Hepatocyte (in vitro differentiated cells): ENCODE measurements around the gene TSPAN32. TPM values are rescaled to one million over a fixed set of nuclear protein-coding genes. Genes with fewer than 3 reads are reported as not detected.

ENCODE experiments used
- DNase-seq: peaks from one replicate; pipeline ENCODE4 v3.0.0-alpha.2; 2016; ENCODE audit warnings: low spot score
- H2AFZ ChIP-seq: fragments of 200-600 bp; sonication (generic); 2 replicates; pipeline ENCODE4 v1.6.0; 2016; ENCODE audit warnings: antibody characterized with exemption, mild to moderate bottlenecking
- H3K27ac ChIP-seq: fragments of 200-600 bp; sonication (generic); 2 replicates; pipeline ENCODE4 v1.5.1; 2016; ENCODE audit warnings: mild to moderate bottlenecking
- H3K27me3 ChIP-seq: fragments of 200-600 bp; sonication (generic); 2 replicates; pipeline ENCODE4 v1.6.1; 2016
- H3K36me3 ChIP-seq: fragments of 200-600 bp; sonication (generic); replicated peaks from 2 replicates; pipeline ENCODE4 v1.5.1; 2016; ENCODE audit warnings: low read depth; ENCODE audit not compliant: insufficient read depth
- H3K4me1 ChIP-seq: fragments of 200-600 bp; sonication (generic); 2 replicates; pipeline ENCODE4 v1.5.1; 2016; ENCODE audit warnings: mild to moderate bottlenecking, moderate library complexity; ENCODE audit not compliant: insufficient read depth
- H3K4me2 ChIP-seq: fragments of 200-600 bp; sonication (generic); 2 replicates; pipeline ENCODE4 v1.6.0; 2016
- H3K4me3 ChIP-seq: fragments of 200-600 bp; sonication (generic); 2 replicates; pipeline ENCODE4 v1.5.1; 2016; ENCODE audit warnings: mild to moderate bottlenecking
- H3K79me2 ChIP-seq: fragments of 200-600 bp; sonication (generic); 2 replicates; pipeline ENCODE4 v1.6.0; 2017; ENCODE audit warnings: mild to moderate bottlenecking
- H3K9me2 ChIP-seq: fragments of 200-600 bp; sonication (generic); replicated peaks from 2 replicates; pipeline ENCODE4 v1.6.0; 2017; ENCODE audit warnings: mild to moderate bottlenecking; ENCODE audit not compliant: insufficient read depth
- H3K9me3 ChIP-seq: fragments of 200-600 bp; sonication (generic); 2 replicates; pipeline ENCODE4 v1.5.1; 2016; ENCODE audit warnings: low read depth, mild to moderate bottlenecking
- H4K20me1 ChIP-seq: fragments of 200-600 bp; sonication (generic); 2 replicates; pipeline ENCODE4 v1.6.0; 2016; ENCODE audit warnings: mild to moderate bottlenecking; ENCODE audit not compliant: insufficient read depth, poor library complexity, severe bottlenecking
- EZH2 ChIP-seq: fragments of 200-600 bp; sonication (generic); IDR thresholded peaks from 2 replicates; pipeline ENCODE4 v1.6.1; 2016; ENCODE audit warnings: antibody characterized with exemption, mild to moderate bottlenecking, borderline replicate concordance
- EZH2phosphoT487 ChIP-seq: fragments of 200-600 bp; sonication (generic); IDR thresholded peaks from one replicate; pipeline ENCODE4 v1.6.1; 2018; ENCODE audit warnings: antibody characterized with exemption, mild to moderate bottlenecking, low read depth, moderate library complexity; ENCODE audit not compliant: unreplicated experiment, severe bottlenecking
- WGBS: methylation state at CpG from one replicate; pipeline ENCODE4 v1.1.6; 2016; ENCODE audit warnings: low lambda C conversion rate; ENCODE audit errors: missing lambda C conversion rate; 5-methylcytosine and 5-hydroxymethylcytosine counted together
- polyA plus RNA-seq: library from polyadenylated mRNA; unstranded; fragments of >200 nt; fragmentation: Nextera tagmentation; extraction: Ambion mirVana; gene quantifications from 2 replicates; pipeline ENCODE4 v1.2.1, GENCODE V29; 2016
- total RNA-seq: library from RNA; depleted of rRNA; stranded (reverse); fragments of >200 nt; gene quantifications from 2 replicates; pipeline ENCODE4 v1.2.3, GENCODE V29; 2014
- TF ChIP-seq, protein P1 (sequence below): fragments of 200-600 bp; sonication (generic); IDR thresholded peaks from 2 replicates; pipeline ENCODE4 v1.5.1; 2016; ENCODE audit warnings: antibody characterized with exemption, mild to moderate bottlenecking; ENCODE audit not compliant: poor library complexity

Gene TSPAN32
- total and polyA plus RNA-seq, 2 experiments from 2014 or later: 1.5 to 4.8 TPM

- peak overlapping the region; percentile 99 for H3K27ac ChIP-seq
- H3K79me2 ChIP-seq: no peaks in the 10 kb centered on the region
- DNase-seq: peak; percentile 71
- WGBS: 52% methylated on average over 15 of the region's 15 CpGs
- no peaks in the 10 kb centered on the region for H3K9me2 ChIP-seq
- no peak overlapping the region for H2AFZ ChIP-seq
- no peaks in the 10 kb centered on the region for H3K9me3 ChIP-seq
- TF ChIP-seq EZH2phosphoT487: no peak
- TF ChIP-seq EZH2: no peak
- TF ChIP-seq, protein P1, sequence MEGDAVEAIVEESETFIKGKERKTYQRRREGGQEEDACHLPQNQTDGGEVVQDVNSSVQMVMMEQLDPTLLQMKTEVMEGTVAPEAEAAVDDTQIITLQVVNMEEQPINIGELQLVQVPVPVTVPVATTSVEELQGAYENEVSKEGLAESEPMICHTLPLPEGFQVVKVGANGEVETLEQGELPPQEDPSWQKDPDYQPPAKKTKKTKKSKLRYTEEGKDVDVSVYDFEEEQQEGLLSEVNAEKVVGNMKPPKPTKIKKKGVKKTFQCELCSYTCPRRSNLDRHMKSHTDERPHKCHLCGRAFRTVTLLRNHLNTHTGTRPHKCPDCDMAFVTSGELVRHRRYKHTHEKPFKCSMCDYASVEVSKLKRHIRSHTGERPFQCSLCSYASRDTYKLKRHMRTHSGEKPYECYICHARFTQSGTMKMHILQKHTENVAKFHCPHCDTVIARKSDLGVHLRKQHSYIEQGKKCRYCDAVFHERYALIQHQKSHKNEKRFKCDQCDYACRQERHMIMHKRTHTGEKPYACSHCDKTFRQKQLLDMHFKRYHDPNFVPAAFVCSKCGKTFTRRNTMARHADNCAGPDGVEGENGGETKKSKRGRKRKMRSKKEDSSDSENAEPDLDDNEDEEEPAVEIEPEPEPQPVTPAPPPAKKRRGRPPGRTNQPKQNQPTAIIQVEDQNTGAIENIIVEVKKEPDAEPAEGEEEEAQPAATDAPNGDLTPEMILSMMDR: no peak
- no peak overlapping the region for H3K4me3 ChIP-seq
- H3K27me3 ChIP-seq: no peaks in the 10 kb centered on the region
- H3K4me1 ChIP-seq: peaks cover 61% of the 10 kb centered on the region
- no peaks in the 10 kb centered on the region for H3K36me3 ChIP-seq
- H3K4me2 ChIP-seq: peak overlapping the region; percentile 70
- no peaks in the 10 kb centered on the region for H4K20me1 ChIP-seq
These were observed 2.1 kb downstream of the TSPAN32 start for GRCh38 chr11:2303627-2304505.

DNA sequence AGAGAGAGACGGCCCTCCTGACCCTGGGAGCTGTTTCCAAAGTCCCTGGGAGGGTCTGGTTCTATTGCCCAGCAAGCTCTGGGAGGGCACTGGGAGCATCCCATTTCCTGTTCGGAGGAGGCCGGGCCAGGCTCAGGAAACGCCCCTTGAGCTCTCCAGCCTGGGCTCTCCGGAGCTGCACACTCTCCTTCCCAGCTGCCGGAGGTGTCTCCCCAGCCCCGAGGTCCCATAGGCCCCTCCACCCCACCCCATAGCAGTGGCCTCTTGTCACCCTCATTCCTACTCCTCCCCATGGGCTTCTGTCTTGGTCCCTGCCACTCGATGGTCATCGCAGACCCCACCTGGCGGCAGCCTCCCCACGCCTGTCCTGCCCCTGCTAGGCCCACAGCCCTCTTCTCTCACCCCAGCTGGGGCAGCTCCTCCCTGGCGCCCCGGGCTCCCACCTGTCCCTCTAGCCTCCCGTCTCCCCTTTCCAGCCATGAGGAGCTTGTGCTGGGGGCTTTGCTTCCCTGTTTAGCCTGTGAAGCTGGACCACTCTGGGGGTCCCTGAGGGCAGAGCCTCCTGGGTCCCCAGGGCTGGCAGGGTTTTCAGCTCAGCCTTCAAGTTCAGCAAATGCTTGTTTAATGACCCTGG, 2.8 kb downstream of the TSPAN32 start:
- H3K79me2 ChIP-seq: no peaks in the 10 kb centered on the region
- no peak for DNase-seq
- H2AFZ ChIP-seq: no peak overlapping the region
- H3K9me3 ChIP-seq: no peaks in the 10 kb centered on the region
- H3K4me3 ChIP-seq: no peak overlapping the region
- H3K27me3 ChIP-seq: no peaks in the 10 kb centered on the region
- 92% methylated on average over 14 of the region's 14 CpGs for WGBS
- H3K9me2 ChIP-seq: no peaks in the 10 kb centered on the region
- H3K27ac ChIP-seq: peak overlapping the region; percentile 99
- TF ChIP-seq, protein P1: no peak
- no peak for TF ChIP-seq EZH2
- no peak for TF ChIP-seq EZH2phosphoT487
- peaks cover 57% of the 10 kb centered on the region for H3K4me1 ChIP-seq
- no peaks in the 10 kb centered on the region for H3K36me3 ChIP-seq
- peak overlapping the region; percentile 70 for H3K4me2 ChIP-seq
- H4K20me1 ChIP-seq: no peaks in the 10 kb centered on the region

DNA sequence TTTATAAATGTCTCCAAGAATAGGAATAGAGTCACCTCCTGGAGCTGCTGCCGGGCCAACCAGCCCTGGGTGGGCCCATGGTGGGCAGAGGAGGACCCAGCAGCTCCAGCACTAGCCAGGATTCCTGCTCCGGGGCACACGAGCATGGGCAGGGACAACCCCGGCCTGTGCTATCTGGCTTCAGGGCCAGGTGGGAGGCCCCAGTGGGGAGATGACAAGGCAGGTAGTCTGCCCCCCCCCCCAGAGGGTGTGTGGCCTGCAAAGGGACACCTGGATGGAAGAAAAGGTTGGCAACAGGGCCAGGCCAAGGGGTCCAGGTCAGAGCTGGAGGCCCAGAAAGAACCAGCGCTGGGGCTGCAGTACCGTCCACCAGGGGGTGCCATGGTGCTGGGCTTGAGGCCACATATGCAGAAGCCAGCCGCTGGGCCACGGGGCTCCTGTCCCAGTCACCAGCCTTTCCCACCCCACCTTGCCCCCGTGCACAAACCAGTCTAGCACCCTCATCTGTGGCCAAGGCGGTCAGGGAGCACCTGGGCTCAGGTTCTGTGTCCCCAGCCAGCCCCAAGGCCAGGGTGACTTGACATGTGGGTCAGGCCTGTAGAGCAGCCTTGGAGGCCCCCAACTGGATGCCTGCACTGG, 3.4 kb downstream of the TSPAN32 start:
- H4K20me1 ChIP-seq: no peaks in the 10 kb centered on the region
- no peaks in the 10 kb centered on the region for H3K9me3 ChIP-seq
- DNase-seq: peak; percentile 88
- no peaks in the 10 kb centered on the region for H3K36me3 ChIP-seq
- TF ChIP-seq, protein P1: peak; percentile 78
- TF ChIP-seq EZH2: no peak
- H3K9me2 ChIP-seq: no peaks in the 10 kb centered on the region
- H3K27me3 ChIP-seq: no peaks in the 10 kb centered on the region
- peak overlapping the region; percentile 99 for H3K27ac ChIP-seq
- H3K79me2 ChIP-seq: no peaks in the 10 kb centered on the region
- peak overlapping the region; percentile 70 for H3K4me2 ChIP-seq
- H3K4me1 ChIP-seq: peaks cover 57% of the 10 kb centered on the region
- 36% methylated on average over 10 of the region's 10 CpGs for WGBS
- no peak overlapping the region for H3K4me3 ChIP-seq
- no peak overlapping the region for H2AFZ ChIP-seq
